Endothelial cell (in vitro differentiated cells): ENCODE data around the gene PIKFYVE. TPM values are rescaled to one million over a fixed set of nuclear protein-coding genes. Genes with fewer than 3 reads are reported as not detected.

ENCODE experiments used
- DNase-seq: peaks from one replicate; pipeline ENCODE4 v3.0.0; 2021; ENCODE audit warnings: low spot score
- H3K27ac Mint-ChIP-seq: one replicate; pipeline ENCODE4 v1.8.0; 2021; ENCODE audit warnings: mixed read lengths, inconsistent platforms; ENCODE audit not compliant: unreplicated experiment
- H3K27me3 Mint-ChIP-seq: one replicate; pipeline ENCODE4 v1.8.0; 2021; ENCODE audit warnings: mild to moderate bottlenecking, moderate library complexity, mixed read lengths, inconsistent platforms; ENCODE audit not compliant: unreplicated experiment
- H3K36me3 Mint-ChIP-seq: one replicate; pipeline ENCODE4 v1.8.0; 2021; ENCODE audit warnings: mild to moderate bottlenecking, low read depth, mixed read lengths, inconsistent platforms; ENCODE audit not compliant: unreplicated experiment
- H3K4me1 Mint-ChIP-seq: one replicate; pipeline ENCODE4 v1.8.0; 2021; ENCODE audit warnings: mild to moderate bottlenecking, mixed read lengths, inconsistent platforms; ENCODE audit not compliant: unreplicated experiment
- H3K4me3 Mint-ChIP-seq: one replicate; pipeline ENCODE4 v1.8.0; 2021; ENCODE audit warnings: mild to moderate bottlenecking, mixed read lengths, inconsistent platforms; ENCODE audit not compliant: unreplicated experiment
- H3K9me3 Mint-ChIP-seq: one replicate; pipeline ENCODE4 v1.8.0; 2021; ENCODE audit warnings: mixed read lengths, inconsistent platforms; ENCODE audit not compliant: unreplicated experiment
- total RNA-seq: library from RNA; stranded (reverse); fragmentation: NEBNext Ultra II Directional; extraction: Animal tissue kit (Norgen Biotek cat#: 25700); gene quantifications from one replicate; pipeline ENCODE4 v1.2.1, GENCODE V29; 2021; ENCODE audit not compliant: unreplicated experiment
- TF ChIP-seq, protein P1 (sequence below): fragments of 200-600 bp; sonication (generic); IDR thresholded peaks from one replicate; pipeline ENCODE4 v1.5.0; 2021; ENCODE audit warnings: antibody characterized with exemption; ENCODE audit not compliant: unreplicated experiment

Gene PIKFYVE
- total RNA-seq, 1 donor from 2014 or later: 52.7 TPM

DNA sequence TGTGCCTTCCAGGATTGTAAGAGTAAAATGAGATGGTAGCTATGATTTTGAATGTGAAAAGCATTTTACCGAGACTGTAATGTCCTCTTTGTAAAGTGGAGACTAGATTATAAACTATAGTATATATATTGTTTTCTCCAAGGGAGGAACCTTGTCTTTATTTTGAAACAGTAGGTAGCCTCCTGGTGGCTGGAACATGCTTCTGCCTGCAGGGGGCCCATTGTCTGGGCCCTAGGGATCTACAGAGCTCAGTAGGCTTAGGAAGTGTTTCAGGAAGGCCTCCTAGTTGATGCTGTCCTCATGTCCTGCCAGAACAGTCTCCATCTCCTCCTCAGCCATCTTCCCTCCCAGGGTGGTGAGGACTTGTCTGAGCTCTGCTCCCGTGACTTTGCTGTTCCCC, 3.0 kb downstream of the PIKFYVE start:
- Mint-ChIP-seq H3K4me3 (no peak overlapping the region), H3K9me3 (no peaks in the 10 kb centered on the region), H3K27me3 (peaks cover 9% of the 10 kb centered on the region), H3K36me3 (peaks cover 10% of the 10 kb centered on the region), H3K27ac (no peak overlapping the region), H3K4me1 (peaks cover 18% of the 10 kb centered on the region)
- TF ChIP-seq, protein P1, sequence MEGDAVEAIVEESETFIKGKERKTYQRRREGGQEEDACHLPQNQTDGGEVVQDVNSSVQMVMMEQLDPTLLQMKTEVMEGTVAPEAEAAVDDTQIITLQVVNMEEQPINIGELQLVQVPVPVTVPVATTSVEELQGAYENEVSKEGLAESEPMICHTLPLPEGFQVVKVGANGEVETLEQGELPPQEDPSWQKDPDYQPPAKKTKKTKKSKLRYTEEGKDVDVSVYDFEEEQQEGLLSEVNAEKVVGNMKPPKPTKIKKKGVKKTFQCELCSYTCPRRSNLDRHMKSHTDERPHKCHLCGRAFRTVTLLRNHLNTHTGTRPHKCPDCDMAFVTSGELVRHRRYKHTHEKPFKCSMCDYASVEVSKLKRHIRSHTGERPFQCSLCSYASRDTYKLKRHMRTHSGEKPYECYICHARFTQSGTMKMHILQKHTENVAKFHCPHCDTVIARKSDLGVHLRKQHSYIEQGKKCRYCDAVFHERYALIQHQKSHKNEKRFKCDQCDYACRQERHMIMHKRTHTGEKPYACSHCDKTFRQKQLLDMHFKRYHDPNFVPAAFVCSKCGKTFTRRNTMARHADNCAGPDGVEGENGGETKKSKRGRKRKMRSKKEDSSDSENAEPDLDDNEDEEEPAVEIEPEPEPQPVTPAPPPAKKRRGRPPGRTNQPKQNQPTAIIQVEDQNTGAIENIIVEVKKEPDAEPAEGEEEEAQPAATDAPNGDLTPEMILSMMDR: no peak
- DNase-seq: no peak

DNA sequence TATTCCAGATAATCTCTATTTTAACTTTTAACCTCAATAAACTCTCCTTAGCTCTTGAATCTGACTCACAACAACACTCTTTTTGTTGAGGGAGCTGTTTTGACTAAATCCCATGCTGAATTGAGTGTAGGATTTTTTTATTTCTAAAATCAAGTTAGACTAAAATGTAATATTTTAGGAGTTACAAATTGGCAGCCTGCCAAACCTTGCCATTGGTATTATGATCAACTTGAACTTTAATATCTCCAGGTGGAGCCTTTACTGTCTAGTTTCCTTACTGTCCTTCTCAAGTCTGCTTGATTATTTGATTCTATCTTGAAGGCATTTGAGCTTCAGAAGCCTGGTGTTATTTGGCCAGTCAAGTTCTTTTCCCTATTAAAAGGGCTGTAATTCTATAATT, 8.7 kb downstream of the PIKFYVE start:
- no peaks in the 10 kb centered on the region for H3K9me3 Mint-ChIP-seq
- H3K4me1 Mint-ChIP-seq: no peaks in the 10 kb centered on the region
- H3K27ac Mint-ChIP-seq: no peak overlapping the region
- peaks cover 40% of the 10 kb centered on the region for H3K36me3 Mint-ChIP-seq
- H3K27me3 Mint-ChIP-seq: no peaks in the 10 kb centered on the region
- no peak for DNase-seq
- TF ChIP-seq, protein P1: no peak
- no peak overlapping the region for H3K4me3 Mint-ChIP-seq

DNA sequence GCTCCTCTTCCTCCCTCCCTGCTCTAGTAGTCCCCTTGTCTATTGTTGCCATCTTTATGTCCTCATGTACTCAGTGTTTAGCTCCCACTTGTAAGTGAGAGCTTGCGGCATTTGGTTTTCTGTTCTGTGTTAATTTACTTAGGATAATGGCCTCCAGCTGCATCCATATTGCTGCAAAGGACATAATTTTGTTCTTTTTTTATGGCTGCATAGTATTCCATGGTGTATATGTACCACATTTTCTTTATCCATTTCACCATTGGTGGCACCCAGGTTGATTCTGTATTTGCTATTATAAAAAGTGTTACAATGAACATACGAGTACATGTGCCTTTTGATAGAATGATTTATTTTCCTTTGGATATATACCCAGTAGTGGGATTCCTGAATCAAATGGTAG, 12.5 kb downstream of the PIKFYVE start:
- peaks cover 62% of the 10 kb centered on the region for H3K36me3 Mint-ChIP-seq
- H3K27me3 Mint-ChIP-seq: no peaks in the 10 kb centered on the region

DNA sequence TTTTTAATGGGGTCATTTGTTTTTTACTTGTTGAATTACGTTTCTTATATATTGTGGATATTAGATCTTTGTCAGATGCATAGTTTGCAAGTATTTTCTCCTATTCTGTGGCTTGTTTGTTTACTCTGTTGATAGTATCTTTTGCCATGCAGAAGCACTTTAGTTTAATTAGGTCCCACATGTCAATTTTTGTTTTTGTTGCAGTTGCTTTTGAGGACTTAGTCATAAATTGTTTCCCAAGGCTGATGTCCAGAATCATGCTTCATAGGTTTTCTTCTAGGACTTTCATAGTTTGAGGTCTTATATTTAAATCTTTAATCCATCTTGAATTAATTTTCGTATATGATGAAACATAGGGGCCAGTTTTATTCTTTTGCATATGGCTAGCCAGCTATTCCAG, 13.2 kb downstream of the PIKFYVE start:
- Mint-ChIP-seq H3K27me3 (no peaks in the 10 kb centered on the region), H3K9me3 (no peaks in the 10 kb centered on the region), H3K4me3 (no peak overlapping the region), H3K4me1 (no peaks in the 10 kb centered on the region), H3K36me3 (peaks cover 57% of the 10 kb centered on the region), H3K27ac (no peak overlapping the region)
- TF ChIP-seq, protein P1: no peak
- no peak for DNase-seq

More for the DNA sequence above, 12.5 kb downstream of the PIKFYVE start:
- peak overlapping the region; percentile 66 for H3K4me3 Mint-ChIP-seq
- DNase-seq: no peak
- H3K27ac Mint-ChIP-seq: no peak overlapping the region
- H3K9me3 Mint-ChIP-seq: no peaks in the 10 kb centered on the region
- H3K4me1 Mint-ChIP-seq: no peaks in the 10 kb centered on the region
- TF ChIP-seq, protein P1: no peak

DNA sequence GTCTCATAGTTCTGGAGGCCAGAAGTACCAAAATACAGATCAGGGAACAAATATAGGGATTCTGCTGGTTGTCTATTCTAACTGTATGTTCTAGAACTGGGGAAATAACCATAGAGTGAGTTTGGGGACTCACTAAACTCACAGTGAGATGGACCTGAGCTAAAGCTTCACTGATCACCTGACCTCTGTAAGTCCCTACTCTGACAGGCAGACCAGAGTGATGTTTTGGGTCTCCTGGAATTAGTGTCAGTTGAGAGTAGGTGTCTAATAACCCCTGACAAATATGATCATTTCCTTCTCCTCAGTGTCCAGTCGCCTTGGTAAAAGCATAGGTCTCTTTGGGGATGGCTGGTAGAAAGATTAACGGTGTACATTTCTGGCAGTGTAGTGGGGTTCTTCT, 14.2 kb downstream of the PIKFYVE start:
- no peaks in the 10 kb centered on the region for H3K9me3 Mint-ChIP-seq
- no peak for DNase-seq
- H3K4me3 Mint-ChIP-seq: no peak overlapping the region
- no peaks in the 10 kb centered on the region for H3K27me3 Mint-ChIP-seq
- peak overlapping the region; percentile 59 for H3K27ac Mint-ChIP-seq
- H3K36me3 Mint-ChIP-seq: peaks cover 56% of the 10 kb centered on the region
- no peaks in the 10 kb centered on the region for H3K4me1 Mint-ChIP-seq
- TF ChIP-seq, protein P1: no peak
